GM10266 (cell line): Measurements from ENCODE around the gene CCDC27.

Source experiments
- DNase-seq: peaks from one replicate; pipeline ENCODE4 v3.0.0; 2012; ENCODE audit errors: extremely low spot score
- TF ChIP-seq, protein P1 (sequence below): IDR thresholded peaks from 2 replicates; pipeline ENCODE4 v1.5.1; 2012; ENCODE audit warnings: mild to moderate bottlenecking, low read depth; ENCODE audit not compliant: control insufficient read depth, insufficient read depth; ENCODE audit errors: missing control alignments

Gene CCDC27

GRCh38 chr1:3772027-3772714 lies 19.9 kb downstream of the CCDC27 start:
- TF ChIP-seq, protein P1, sequence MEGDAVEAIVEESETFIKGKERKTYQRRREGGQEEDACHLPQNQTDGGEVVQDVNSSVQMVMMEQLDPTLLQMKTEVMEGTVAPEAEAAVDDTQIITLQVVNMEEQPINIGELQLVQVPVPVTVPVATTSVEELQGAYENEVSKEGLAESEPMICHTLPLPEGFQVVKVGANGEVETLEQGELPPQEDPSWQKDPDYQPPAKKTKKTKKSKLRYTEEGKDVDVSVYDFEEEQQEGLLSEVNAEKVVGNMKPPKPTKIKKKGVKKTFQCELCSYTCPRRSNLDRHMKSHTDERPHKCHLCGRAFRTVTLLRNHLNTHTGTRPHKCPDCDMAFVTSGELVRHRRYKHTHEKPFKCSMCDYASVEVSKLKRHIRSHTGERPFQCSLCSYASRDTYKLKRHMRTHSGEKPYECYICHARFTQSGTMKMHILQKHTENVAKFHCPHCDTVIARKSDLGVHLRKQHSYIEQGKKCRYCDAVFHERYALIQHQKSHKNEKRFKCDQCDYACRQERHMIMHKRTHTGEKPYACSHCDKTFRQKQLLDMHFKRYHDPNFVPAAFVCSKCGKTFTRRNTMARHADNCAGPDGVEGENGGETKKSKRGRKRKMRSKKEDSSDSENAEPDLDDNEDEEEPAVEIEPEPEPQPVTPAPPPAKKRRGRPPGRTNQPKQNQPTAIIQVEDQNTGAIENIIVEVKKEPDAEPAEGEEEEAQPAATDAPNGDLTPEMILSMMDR, result no peak
- peak; percentile 100 for DNase-seq

DNA sequence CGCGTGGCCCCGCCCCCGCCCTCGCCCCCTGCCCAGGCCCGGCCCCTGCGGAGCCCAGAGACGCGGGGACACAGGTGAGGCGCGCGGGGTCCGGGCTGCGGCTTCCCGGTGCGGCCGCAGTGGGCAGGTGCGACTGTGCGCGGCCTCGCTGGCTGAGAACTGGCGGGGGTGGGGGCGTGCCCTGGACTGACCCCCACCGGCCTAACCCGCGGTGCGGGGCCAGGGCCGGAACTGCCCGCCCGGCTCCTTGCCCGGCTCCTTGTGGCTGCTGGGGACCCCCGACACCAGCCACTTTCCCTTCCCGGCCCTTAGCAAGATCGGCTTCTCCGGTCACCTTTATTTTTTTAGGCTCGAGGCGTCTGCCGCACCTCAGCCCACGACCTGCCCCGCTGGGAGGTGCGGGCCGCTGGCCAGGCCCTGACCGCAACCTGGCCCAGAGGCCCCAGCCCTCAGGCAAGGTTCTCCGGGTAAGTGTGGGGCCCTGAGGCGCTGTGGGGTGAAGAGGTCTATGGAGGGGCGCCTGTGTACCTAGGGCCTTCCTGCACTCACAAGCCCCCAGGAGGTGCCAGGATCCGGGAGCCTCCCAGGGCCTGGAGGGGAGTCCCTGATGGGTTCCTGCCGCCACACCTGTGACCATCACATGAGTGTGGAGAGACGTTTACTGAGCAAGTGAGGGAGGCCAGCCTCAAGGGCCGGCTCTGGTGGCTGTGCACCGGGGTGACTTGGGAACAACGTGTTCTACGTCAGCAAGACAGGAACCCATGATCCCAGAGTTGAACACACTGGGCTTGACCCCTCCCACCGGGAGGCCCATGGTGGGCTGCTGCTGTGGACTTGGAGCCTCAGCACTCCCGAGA lies 20.7 kb downstream of the CCDC27 start, which contains the start of gene SMIM1:
TSS of gene SMIM1 (plus strand) at position 35 of the 857 bp plus-strand sequence. CDS start 2,625 bp downstream, outside the sequence.
- TF ChIP-seq, protein P1, result no peak
- no peak for DNase-seq

DNA sequence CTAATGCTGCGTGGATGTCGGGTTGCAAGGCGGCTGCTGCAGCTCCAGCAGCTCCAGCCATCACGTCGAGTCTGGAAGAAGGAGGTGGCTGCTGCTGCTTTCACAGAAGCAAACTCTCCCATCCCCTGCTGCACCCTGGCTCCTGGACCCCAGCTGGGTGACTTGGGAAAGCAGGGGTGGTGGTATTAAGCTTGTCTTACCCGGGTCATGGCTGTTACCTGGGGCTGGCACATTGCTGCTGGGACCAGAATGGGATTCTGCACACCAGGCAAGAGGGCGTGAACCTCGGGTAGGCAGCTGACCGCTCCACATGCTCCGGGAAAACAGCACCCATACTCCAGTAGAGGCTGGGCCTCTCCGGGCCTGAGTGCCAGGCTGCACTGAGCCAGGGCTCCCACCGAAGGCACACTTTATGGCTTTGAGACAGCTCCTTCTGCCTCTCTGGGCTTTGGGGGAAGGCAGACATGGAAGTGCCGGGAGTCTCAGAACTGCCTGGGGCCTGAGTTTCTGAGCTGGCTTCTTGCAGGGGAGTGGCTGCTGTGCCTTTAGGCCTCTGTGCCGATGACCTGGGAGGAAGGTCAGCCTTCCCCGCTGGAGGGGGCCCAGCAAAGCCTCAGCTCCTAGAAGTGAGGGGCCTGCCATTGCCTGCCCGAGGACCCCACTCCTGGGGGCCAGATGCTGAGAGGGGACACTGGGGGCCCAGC lies 21.5 kb downstream of the CCDC27 start:
- TF ChIP-seq, protein P1, result no peak
- DNase-seq, result no peak

DNA sequence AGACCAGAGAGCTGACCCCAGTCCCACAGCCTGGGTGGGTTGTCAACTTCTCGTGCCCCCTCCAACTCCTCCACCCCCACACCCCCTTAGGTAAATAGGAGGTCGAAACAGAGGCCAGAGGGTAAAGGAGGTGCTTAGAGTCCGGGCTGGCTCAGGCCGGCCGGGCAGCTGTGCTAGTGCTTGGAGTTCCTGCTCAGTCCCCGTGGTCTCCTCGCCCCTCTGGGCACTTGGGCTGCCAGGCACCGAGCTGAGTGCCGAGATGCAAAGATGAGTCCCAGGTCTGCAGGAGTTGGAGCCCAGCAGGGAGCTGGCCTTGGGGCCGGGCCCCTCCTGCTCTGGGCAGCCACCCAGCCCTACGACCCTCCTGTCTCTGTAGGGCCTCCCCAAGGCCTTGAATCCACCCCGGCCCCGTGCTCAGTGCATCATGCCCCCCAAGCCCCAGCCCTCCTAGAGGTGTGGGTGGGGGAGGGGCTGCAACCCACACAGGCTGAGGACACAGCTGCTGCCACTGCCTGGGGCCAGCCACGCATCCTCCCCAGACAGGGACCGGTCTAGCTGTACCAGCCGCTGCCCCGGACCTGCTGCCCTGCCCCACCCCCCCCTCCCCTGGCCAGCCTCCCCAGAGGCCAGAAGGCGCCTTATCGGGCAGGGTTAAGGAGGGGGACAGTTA lies 22.2 kb downstream of the CCDC27 start:
- TF ChIP-seq, protein P1, result no peak
- no peak for DNase-seq

GRCh38 chr1:3774946-3775489 lies 22.8 kb downstream of the CCDC27 start:
- no peak for DNase-seq
- TF ChIP-seq, protein P1, result no peak

DNA sequence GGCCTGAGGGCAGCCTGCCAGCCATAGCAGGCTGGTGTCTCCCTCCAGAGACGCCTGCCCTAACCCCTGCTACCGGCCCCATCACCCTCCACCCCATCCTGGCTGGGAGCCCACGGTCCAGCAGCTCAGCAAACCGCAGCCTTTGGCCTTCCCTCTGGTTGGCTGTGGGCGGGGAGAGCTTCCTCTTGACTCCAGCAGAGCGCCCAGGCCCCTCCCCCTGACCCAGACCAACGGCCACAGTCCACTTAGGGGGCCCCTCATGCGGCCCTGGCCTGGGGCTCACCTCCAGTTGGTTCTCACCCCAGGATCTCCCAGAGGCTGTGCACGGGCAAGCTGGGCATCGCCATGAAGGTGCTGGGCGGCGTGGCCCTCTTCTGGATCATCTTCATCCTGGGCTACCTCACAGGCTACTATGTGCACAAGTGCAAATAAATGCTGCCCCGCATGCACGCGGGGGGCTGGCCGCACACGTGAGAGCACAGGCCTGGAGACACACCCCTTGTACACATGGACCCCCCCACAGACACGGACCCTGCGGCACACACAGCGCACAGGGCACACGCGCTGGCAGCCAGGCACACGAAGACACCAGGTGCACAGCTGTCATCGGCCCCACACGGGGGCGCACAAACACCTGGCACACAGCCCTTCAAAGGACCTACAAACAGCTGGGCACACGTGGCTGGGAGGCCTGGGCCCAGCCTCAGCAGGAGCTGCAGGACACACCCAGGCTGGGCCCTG lies 23.4 kb downstream of the CCDC27 start:
- TF ChIP-seq, protein P1, result peak; percentile 64
- DNase-seq, result peak; percentile 80
